GM23338 (cell line): ENCODE measurements around the gene CACHD1. TPM values are rescaled to one million over a fixed set of nuclear protein-coding genes. Genes with fewer than 3 reads are reported as not detected.

Experiments used
- ATAC-seq: fragments of 200-7000 bp; cut with Tn5 transposase; 3 replicates; pipeline ENCODE4 v1.9.1; 2020
- DNase-seq: peaks from one replicate; pipeline ENCODE4 v3.0.0-alpha.2; 2015; ENCODE audit warnings: low spot score
- H2AFZ ChIP-seq: fragments of 200-600 bp; sonication (generic); 2 replicates; pipeline ENCODE4 v1.8.0; 2016; ENCODE audit warnings: antibody characterized with exemption, mild to moderate bottlenecking, moderate library complexity
- H3F3A ChIP-seq: fragments of 200-600 bp; sonication (generic); replicated peaks from 2 replicates; pipeline ENCODE4 v1.8.0; 2017; ENCODE audit warnings: antibody characterized with exemption, mixed run types, low read depth
- H3K27ac ChIP-seq: fragments of 200-600 bp; sonication (generic); 2 replicates; pipeline ENCODE4 v1.6.1; 2016; ENCODE audit warnings: low read depth
- H3K27me3 ChIP-seq: fragments of 200-600 bp; sonication (generic); 2 replicates; pipeline ENCODE4 v1.8.0; 2016; ENCODE audit warnings: mild to moderate bottlenecking, mixed run types, moderate library complexity; ENCODE audit not compliant: insufficient read depth
- H3K36me3 ChIP-seq: fragments of 200-600 bp; sonication (generic); 2 replicates; pipeline ENCODE4 v1.8.0; 2016; ENCODE audit warnings: mild to moderate bottlenecking; ENCODE audit not compliant: insufficient read depth
- H3K4me1 ChIP-seq: fragments of 200-600 bp; sonication (generic); 2 replicates; pipeline ENCODE4 v1.8.0; 2016; ENCODE audit warnings: mild to moderate bottlenecking, moderate library complexity; ENCODE audit not compliant: insufficient read depth
- H3K4me2 ChIP-seq: fragments of 200-600 bp; sonication (generic); 2 replicates; pipeline ENCODE4 v1.7.1; 2017; ENCODE audit warnings: mixed run types
- H3K4me3 ChIP-seq: fragments of 200-600 bp; sonication (generic); 2 replicates; pipeline ENCODE4 v1.6.1; 2016; ENCODE audit warnings: mixed run types
- H3K79me2 ChIP-seq: fragments of 200-600 bp; sonication (generic); replicated peaks from 2 replicates; pipeline ENCODE4 v1.8.0; 2017; ENCODE audit warnings: mild to moderate bottlenecking; ENCODE audit not compliant: insufficient read depth
- H3K9me2 ChIP-seq: fragments of 200-600 bp; sonication (generic); 2 replicates; pipeline ENCODE4 v1.8.0; 2017; ENCODE audit not compliant: insufficient read depth
- H4K20me1 ChIP-seq: fragments of 200-600 bp; sonication (generic); replicated peaks from 2 replicates; pipeline ENCODE4 v1.8.0; 2017; ENCODE audit warnings: mild to moderate bottlenecking; ENCODE audit not compliant: insufficient read depth
- H3K27ac Mint-ChIP-seq: 2 replicates; pipeline ENCODE4 v1.8.0; 2020; ENCODE audit warnings: inconsistent platforms, mild to moderate bottlenecking, moderate library complexity, mixed read lengths
- H3K27me3 Mint-ChIP-seq: 3 replicates; pipeline ENCODE4 v1.8.0; 2022; ENCODE audit warnings: low read depth, mild to moderate bottlenecking, moderate library complexity, mixed read lengths, inconsistent platforms; ENCODE audit not compliant: insufficient read depth, poor library complexity
- H3K36me3 Mint-ChIP-seq: 3 replicates; pipeline ENCODE4 v1.8.0; 2021; ENCODE audit warnings: low read depth, mild to moderate bottlenecking, inconsistent platforms, moderate library complexity, mixed read lengths
- H3K4me1 Mint-ChIP-seq: 3 replicates; pipeline ENCODE4 v1.8.0; 2020; ENCODE audit warnings: mild to moderate bottlenecking, inconsistent platforms, mixed read lengths
- H3K4me3 Mint-ChIP-seq: 3 replicates; pipeline ENCODE4 v1.8.0; 2021; ENCODE audit warnings: moderate library complexity, mild to moderate bottlenecking, inconsistent platforms, mixed read lengths
- H3K9me3 Mint-ChIP-seq: 3 replicates; pipeline ENCODE4 v1.8.0; 2020; ENCODE audit warnings: moderate library complexity, mild to moderate bottlenecking, inconsistent platforms, mixed read lengths
- CREB1 ChIP-seq: fragments of 250-450 bp; sonication (Bioruptor Pico); IDR thresholded peaks from 2 replicates; pipeline ENCODE4 v1.5.0; 2020; ENCODE audit warnings: low read depth, mild to moderate bottlenecking, moderate library complexity
- EZH2 ChIP-seq: fragments of 200-600 bp; sonication (generic); IDR thresholded peaks from one replicate; pipeline ENCODE4 v1.8.0; 2017; ENCODE audit warnings: antibody characterized with exemption, mild to moderate bottlenecking, low read depth; ENCODE audit not compliant: unreplicated experiment
- EZH2phosphoT487 ChIP-seq: fragments of 200-600 bp; sonication (generic); IDR thresholded peaks from one replicate; pipeline ENCODE4 v1.8.1; 2018; ENCODE audit warnings: antibody characterized with exemption; ENCODE audit not compliant: unreplicated experiment
- JUNB ChIP-seq: IDR thresholded peaks from one replicate; pipeline ENCODE4 v1.6.1; 2016; ENCODE audit warnings: antibody characterized with exemption; ENCODE audit not compliant: unreplicated experiment
- NANOG ChIP-seq: IDR thresholded peaks from 2 replicates; pipeline ENCODE4 v1.6.1; 2016; ENCODE audit warnings: antibody characterized with exemption, borderline replicate concordance
- REST ChIP-seq: IDR thresholded peaks from one replicate; pipeline ENCODE4 v1.6.1; 2018; ENCODE audit warnings: antibody characterized with exemption; ENCODE audit not compliant: unreplicated experiment
- STAT1 ChIP-seq: IDR thresholded peaks from one replicate; pipeline ENCODE4 v1.6.1; 2016; ENCODE audit warnings: antibody characterized with exemption; ENCODE audit not compliant: unreplicated experiment
- ZNF331 ChIP-seq: fragments of 250-450 bp; sonication (Bioruptor Pico); IDR thresholded peaks from 2 replicates; pipeline ENCODE4 v1.5.0; 2020; ENCODE audit warnings: low read depth, mild to moderate bottlenecking, moderate library complexity
- polyA plus RNA-seq: library from polyadenylated mRNA; unstranded; fragments of >200 nt; fragmentation: Nextera tagmentation; extraction: Ambion mirVana; gene quantifications from 2 replicates; pipeline ENCODE4 v1.2.1, GENCODE V29; 2016
- total RNA-seq: library from RNA; depleted of rRNA; stranded (reverse); fragments of >200 nt; shearing (Covaris generic); gene quantifications from 2 replicates; pipeline ENCODE4 v1.2.3, GENCODE V29; 2014
- TF ChIP-seq, protein P1 (sequence below): fragments of 250-450 bp; sonication (Bioruptor Pico); IDR thresholded peaks from 2 replicates; pipeline ENCODE4 v1.5.0; 2020; ENCODE audit warnings: mild to moderate bottlenecking, moderate library complexity
- TF ChIP-seq, protein P2 (sequence below), 2 experiments: fragments of 200-600 bp in 1 of 2; sonication (generic) in 1 of 2; conservative IDR thresholded peaks; 2 replicates each; pipeline versions ENCODE4 v1.5.1 to v1.6.1; 2016 to 2017; ENCODE audit warnings: antibody characterized with exemption in 2 of 2, low read depth in 2 of 2, mild to moderate bottlenecking in 2 of 2, moderate library complexity in 1 of 2

The CACHD1 gene
- total and polyA plus RNA-seq, 2 experiments from 2014 or later: 12.6 to 43.7 TPM

DNA sequence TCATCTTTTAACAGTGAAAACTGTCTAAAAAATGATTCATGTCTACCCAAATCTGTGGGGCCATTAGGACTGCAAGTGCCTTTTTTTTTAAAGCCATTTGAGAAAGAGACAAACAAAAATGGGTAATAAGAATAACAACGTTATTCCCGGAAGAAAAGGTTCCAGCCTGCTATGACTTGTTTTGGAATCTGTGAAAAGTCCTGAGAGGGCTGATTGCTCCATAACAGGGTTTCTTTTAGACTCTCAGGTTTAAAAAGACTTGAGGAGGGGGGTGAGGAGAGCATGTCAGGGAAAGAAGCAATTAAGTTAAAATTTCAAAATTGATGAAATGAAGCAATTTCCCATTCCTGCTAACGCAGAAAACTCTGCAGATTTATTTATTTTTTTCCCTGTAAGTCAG lies 56.4 kb downstream of the CACHD1 start:
- no peak for TF ChIP-seq REST
- TF ChIP-seq ZNF331 (CRISPR knock-in tag): no peak
- TF ChIP-seq, protein P1, sequence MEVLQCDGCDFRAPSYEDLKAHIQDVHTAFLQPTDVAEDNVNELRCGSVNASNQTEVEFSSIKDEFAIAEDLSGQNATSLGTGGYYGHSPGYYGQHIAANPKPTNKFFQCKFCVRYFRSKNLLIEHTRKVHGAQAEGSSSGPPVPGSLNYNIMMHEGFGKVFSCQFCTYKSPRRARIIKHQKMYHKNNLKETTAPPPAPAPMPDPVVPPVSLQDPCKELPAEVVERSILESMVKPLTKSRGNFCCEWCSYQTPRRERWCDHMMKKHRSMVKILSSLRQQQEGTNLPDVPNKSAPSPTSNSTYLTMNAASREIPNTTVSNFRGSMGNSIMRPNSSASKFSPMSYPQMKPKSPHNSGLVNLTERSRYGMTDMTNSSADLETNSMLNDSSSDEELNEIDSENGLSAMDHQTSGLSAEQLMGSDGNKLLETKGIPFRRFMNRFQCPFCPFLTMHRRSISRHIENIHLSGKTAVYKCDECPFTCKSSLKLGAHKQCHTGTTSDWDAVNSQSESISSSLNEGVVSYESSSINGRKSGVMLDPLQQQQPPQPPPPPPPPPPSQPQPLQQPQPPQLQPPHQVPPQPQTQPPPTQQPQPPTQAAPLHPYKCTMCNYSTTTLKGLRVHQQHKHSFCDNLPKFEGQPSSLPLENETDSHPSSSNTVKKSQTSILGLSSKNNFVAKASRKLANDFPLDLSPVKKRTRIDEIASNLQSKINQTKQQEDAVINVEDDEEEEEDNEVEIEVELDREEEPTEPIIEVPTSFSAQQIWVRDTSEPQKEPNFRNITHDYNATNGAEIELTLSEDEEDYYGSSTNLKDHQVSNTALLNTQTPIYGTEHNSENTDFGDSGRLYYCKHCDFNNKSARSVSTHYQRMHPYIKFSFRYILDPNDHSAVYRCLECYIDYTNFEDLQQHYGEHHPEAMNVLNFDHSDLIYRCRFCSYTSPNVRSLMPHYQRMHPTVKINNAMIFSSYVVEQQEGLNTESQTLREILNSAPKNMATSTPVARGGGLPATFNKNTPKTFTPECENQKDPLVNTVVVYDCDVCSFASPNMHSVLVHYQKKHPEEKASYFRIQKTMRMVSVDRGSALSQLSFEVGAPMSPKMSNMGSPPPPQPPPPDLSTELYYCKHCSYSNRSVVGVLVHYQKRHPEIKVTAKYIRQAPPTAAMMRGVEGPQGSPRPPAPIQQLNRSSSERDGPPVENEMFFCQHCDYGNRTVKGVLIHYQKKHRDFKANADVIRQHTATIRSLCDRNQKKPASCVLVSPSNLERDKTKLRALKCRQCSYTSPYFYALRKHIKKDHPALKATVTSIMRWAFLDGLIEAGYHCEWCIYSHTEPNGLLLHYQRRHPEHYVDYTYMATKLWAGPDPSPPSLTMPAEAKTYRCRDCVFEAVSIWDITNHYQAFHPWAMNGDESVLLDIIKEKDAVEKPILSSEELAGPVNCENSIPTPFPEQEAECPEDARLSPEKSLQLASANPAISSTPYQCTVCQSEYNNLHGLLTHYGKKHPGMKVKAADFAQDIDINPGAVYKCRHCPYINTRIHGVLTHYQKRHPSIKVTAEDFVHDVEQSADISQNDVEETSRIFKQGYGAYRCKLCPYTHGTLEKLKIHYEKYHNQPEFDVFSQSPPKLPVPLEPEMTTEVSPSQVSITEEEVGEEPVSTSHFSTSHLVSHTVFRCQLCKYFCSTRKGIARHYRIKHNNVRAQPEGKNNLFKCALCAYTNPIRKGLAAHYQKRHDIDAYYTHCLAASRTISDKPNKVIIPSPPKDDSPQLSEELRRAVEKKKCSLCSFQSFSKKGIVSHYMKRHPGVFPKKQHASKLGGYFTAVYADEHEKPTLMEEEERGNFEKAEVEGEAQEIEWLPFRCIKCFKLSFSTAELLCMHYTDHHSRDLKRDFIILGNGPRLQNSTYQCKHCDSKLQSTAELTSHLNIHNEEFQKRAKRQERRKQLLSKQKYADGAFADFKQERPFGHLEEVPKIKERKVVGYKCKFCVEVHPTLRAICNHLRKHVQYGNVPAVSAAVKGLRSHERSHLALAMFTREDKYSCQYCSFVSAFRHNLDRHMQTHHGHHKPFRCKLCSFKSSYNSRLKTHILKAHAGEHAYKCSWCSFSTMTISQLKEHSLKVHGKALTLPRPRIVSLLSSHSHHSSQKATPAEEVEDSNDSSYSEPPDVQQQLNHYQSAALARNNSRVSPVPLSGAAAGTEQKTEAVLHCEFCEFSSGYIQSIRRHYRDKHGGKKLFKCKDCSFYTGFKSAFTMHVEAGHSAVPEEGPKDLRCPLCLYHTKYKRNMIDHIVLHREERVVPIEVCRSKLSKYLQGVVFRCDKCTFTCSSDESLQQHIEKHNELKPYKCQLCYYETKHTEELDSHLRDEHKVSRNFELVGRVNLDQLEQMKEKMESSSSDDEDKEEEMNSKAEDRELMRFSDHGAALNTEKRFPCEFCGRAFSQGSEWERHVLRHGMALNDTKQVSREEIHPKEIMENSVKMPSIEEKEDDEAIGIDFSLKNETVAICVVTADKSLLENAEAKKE (CRISPR knock-in tag): no peak
- TF ChIP-seq, protein P2, sequence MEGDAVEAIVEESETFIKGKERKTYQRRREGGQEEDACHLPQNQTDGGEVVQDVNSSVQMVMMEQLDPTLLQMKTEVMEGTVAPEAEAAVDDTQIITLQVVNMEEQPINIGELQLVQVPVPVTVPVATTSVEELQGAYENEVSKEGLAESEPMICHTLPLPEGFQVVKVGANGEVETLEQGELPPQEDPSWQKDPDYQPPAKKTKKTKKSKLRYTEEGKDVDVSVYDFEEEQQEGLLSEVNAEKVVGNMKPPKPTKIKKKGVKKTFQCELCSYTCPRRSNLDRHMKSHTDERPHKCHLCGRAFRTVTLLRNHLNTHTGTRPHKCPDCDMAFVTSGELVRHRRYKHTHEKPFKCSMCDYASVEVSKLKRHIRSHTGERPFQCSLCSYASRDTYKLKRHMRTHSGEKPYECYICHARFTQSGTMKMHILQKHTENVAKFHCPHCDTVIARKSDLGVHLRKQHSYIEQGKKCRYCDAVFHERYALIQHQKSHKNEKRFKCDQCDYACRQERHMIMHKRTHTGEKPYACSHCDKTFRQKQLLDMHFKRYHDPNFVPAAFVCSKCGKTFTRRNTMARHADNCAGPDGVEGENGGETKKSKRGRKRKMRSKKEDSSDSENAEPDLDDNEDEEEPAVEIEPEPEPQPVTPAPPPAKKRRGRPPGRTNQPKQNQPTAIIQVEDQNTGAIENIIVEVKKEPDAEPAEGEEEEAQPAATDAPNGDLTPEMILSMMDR (conservative IDR thresholded peaks at IDR 0.05; ENCODE audit: low read depth in 2 of 2): no peak
- TF ChIP-seq JUNB: no peak
- TF ChIP-seq STAT1: no peak
- TF ChIP-seq EZH2phosphoT487: no peak
- TF ChIP-seq CREB1: no peak
- TF ChIP-seq NANOG: no peak
- no peak for TF ChIP-seq EZH2
- Histone ChIP-seq H3K9me2 (no peaks in the 10 kb centered on the region), H3K79me2 (peaks cover 98% of the 10 kb centered on the region), H3K36me3 (no peaks in the 10 kb centered on the region), H3K4me2 (0 out of 2 replicates have a peak overlapping the region, but pooled peaks have one; percentile 7), H2AFZ (no peak overlapping the region), H3K27ac (no peak overlapping the region), H4K20me1 (peaks cover 14% of the 10 kb centered on the region; the same call in 1 of the 2 replicates), H3K4me1 (peaks cover 90% of the 10 kb centered on the region), H3K27me3 (no peaks in the 10 kb centered on the region), H3F3A (no peaks in the 10 kb centered on the region), H3K4me3 (no peak overlapping the region)
- Mint-ChIP-seq H3K27ac (no peak overlapping the region), H3K36me3 (no peaks in the 10 kb centered on the region), H3K4me3 (no peak overlapping the region), H3K27me3 (no peaks in the 10 kb centered on the region), H3K4me1 (peaks cover 81% of the 10 kb centered on the region), H3K9me3 (no peaks in the 10 kb centered on the region)
- no peak for ATAC-seq
- DNase-seq: no peak
